Bronchial epithelial cell (primary cell): Measurements from ENCODE around the gene GCLC. TPM values are rescaled to one million over a fixed set of nuclear protein-coding genes. Genes with fewer than 3 reads are reported as not detected.

ENCODE experiments used
- DNase-seq: peaks from one replicate; pipeline ENCODE4 v3.0.0-alpha.2; 2010; ENCODE audit warnings: low read depth
- FAIRE-seq: peaks from 2 replicates; lab custom pipeline; 2011; peaks lifted over from hg19 to GRCh38; lab: Jason Lieb, UNC
- H3K27me3 ChIP-seq: 2 replicates; pipeline ENCODE4 v1.5.1; 2011; ENCODE audit warnings: low read length; ENCODE audit not compliant: control insufficient read depth, insufficient read depth
- H3K36me3 ChIP-seq: 2 replicates; pipeline ENCODE4 v1.5.1; 2011; ENCODE audit warnings: low read length; ENCODE audit not compliant: control insufficient read depth, insufficient read depth
- H3K4me3 ChIP-seq: 2 replicates; pipeline ENCODE4 v1.5.1; 2011; ENCODE audit warnings: mild to moderate bottlenecking, low read depth, low read length, control low read depth
- CTCF ChIP-seq: IDR thresholded peaks from 2 replicates; pipeline ENCODE4 v1.5.1; 2011; ENCODE audit warnings: mild to moderate bottlenecking, moderate library complexity, low read length, control low read depth, inconsistent platforms; ENCODE audit not compliant: insufficient read depth, severe bottlenecking
- total RNA-seq: library from RNA; depleted of rRNA; stranded (reverse); fragments of >200 nt; gene quantifications from 2 replicates; pipeline ENCODE4 v1.2.1, GENCODE V29; 2014

Gene GCLC
- total RNA-seq, 1 donor from 2014 or later, result 74.8 TPM

GRCh38 chr6:53506872-53507271 lies 38.0 kb downstream of the GCLC start:
- TF ChIP-seq CTCF, result no peak
- peak; percentile 47 for FAIRE-seq
- peaks cover 35% of the 10 kb centered on the region for H3K36me3 ChIP-seq

GRCh38 chr6:53504512-53504911 lies 40.4 kb downstream of the GCLC start:
- TF ChIP-seq CTCF, result no peak
- DNase-seq (no peak), FAIRE-seq (no peak)
- Histone ChIP-seq H3K36me3 (peaks cover 36% of the 10 kb centered on the region), H3K4me3 (no peak overlapping the region), H3K27me3 (no peaks in the 10 kb centered on the region)

More at GRCh38 chr6:53506872-53507271, 38.0 kb downstream of the GCLC start:
- no peak overlapping the region for H3K4me3 ChIP-seq
- no peaks in the 10 kb centered on the region for H3K27me3 ChIP-seq
- no peak for DNase-seq

- DNase-seq, result no peak
- no peaks in the 10 kb centered on the region for H3K27me3 ChIP-seq
- TF ChIP-seq CTCF, result no peak
- H3K36me3 ChIP-seq, result peaks cover 33% of the 10 kb centered on the region
- no peak for FAIRE-seq
- H3K4me3 ChIP-seq, result no peak overlapping the region
Observed at GRCh38 chr6:53503060-53503459, 41.8 kb downstream of the GCLC start.

GRCh38 chr6:53501432-53501831 lies 43.5 kb downstream of the GCLC start:
- FAIRE-seq (no peak), DNase-seq (no peak)
- no peak overlapping the region for H3K4me3 ChIP-seq
- no peak for TF ChIP-seq CTCF
- H3K27me3 ChIP-seq, result no peaks in the 10 kb centered on the region
- peaks cover 25% of the 10 kb centered on the region for H3K36me3 ChIP-seq

GRCh38 chr6:53500095-53500494 lies 44.8 kb downstream of the GCLC start:
- FAIRE-seq, result no peak
- Histone ChIP-seq H3K27me3 (no peaks in the 10 kb centered on the region), H3K36me3 (peaks cover 18% of the 10 kb centered on the region), H3K4me3 (no peak overlapping the region)
- no peak for DNase-seq
- no peak for TF ChIP-seq CTCF

GRCh38 chr6:53499094-53499493 lies 45.8 kb downstream of the GCLC start:
- DNase-seq, result no peak
- no peak for TF ChIP-seq CTCF
- Histone ChIP-seq H3K4me3 (no peak overlapping the region), H3K27me3 (no peaks in the 10 kb centered on the region), H3K36me3 (peaks cover 10% of the 10 kb centered on the region)
- FAIRE-seq, result no peak
